ENCODE results near the gene PHYKPL.

PHYKPL gene

DNA sequence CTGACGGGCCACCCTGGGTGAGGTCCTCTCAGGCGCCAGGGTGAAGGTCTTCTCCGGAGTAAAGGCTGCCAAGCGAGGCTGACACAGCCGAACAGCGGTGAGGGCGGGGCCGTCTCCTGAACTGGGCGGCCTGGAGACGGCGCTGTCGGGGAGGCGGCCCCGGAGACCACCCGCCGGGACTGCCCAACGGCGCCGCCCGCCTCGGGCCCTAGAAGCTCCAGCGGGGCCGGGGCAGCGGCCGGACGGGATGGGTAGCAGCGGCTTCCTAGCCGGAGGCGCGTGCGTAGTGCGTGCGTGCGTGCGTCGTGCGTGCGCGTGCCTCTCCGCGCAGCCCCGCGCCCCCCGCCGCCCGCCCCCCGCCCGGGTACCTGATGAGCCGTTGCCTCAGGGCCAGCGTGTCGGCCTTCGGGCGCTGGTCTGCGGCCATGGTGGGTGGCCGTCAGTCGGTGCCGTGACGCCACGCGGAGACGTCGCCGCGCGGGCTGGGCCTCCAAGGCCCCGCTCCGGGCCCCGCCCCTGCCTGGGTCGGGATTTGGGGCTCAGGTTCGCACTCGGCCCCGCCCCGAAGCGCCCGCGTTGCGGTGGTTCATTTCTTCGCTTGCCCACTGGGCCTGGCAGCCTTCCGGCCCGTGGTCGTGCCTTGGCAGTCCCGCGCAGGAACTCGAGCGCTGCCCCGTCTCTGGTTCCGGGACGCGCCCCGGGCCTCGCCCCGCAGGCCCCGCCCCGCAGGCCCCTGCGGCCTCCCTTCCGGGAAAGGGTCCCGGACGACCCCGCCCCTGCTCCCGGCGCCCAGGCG is at the start of gene PHYKPL:
Gene PHYKPL (minus strand): TSS at position 679 of the 796 bp plus-strand sequence. CDS start 252 bp downstream, at position 427.
- DNase-seq (ENCODE audit: low read depth in 1 of 2, low spot score in 1 of 2): peak; percentile 42 to 61

DNA sequence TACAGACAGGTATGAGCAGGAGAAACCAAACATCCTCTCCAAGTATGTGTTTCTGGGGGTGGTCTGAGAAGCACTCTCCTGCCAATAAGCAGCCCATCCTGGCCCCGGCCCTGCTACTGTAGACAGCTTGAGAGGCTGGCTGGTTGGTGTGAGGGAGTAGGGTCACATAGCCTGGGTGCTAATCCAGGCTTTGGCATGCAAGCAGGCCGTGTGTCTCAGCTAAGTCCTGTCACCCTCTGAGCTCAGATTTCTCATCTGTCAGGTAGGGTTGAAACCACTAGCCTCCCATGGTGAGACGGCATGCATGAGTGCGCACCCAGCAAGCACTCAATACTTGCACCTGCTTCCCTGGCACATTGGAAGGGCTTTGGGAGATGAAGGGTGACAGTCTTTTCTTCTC is 49.8 kb upstream of the PHYKPL start:
- no peak for DNase-seq (ENCODE audit: low read depth in 1 of 2, low spot score in 1 of 2)

DNA sequence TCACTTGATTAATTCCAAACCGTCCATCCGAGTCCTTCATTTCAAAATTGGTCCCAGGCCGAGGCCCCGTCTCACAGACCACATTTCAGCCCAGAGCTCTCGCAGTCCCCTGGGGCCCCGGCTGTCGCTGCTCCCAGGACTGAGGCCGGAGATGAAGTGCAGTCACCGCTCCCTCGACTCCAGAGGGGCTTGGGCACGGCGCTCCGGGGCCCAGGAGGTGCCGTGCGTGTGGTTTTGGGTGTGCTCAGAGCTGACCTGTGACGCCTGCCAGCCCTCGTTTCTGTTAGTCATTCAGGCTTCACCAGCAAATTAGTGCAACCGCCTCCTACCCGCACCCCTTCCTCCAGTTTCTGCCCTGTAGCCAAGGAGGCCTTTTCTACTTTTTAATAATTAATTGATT is 48.7 kb upstream of the PHYKPL start:
- no peak for DNase-seq (ENCODE audit: low read depth in 1 of 2, low spot score in 1 of 2)

DNA sequence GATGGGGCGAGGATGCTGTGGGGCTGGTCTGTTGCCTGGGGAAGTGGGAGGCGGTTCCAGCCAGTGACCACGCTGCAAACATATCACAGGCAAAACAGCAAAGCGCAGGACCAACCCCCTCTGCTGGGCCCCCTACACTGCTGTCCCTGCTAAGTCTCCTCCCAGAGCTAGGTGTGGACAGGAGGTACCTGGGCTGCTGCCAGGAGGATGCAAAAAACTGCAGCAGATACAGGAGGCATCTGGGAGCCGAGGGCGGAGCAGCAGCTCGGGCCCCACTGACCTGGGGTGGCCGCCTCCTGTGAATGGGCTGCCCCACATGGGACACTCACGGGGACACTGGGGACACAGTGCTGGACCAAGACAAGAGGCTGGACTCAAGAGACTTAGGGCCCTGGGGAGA is 48.0 kb upstream of the PHYKPL start:
- DNase-seq (ENCODE audit: low read depth in 1 of 2, low spot score in 1 of 2): no peak

DNA sequence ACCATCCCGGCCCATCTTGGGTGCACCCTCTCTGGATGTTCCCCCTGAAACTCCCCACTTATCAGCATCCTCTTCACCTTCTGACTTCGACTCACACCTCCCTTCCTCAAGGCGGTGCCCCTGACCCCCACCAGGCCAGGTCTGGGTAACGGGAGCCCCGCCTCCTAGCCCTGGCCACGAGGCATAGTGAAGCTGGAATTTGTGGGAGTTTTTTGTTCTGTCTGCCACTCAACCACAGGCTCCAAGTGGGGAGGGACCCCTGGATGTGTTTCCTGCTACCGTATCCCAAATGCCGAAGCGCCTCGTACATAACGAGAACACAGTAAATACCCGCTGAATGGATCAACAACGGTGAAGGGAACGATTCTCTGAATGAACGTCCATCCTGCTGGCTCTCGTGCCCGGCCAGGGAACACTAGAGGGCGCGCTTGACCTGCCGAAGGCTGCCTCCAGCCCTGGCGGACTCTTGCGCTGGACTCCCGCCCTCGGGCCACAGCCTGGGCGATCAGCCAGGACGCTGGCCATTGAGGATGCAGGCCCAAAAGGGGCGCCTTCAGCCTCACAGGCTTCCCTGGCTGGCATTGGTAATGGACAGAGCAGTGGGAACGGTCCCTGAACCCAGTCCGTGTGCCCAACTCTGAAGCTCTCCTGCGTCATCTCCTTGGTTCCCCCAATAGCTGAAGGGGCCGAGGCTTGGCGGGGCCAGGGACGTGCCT is 47.3 kb upstream of the PHYKPL start:
- DNase-seq (ENCODE audit: low read depth in 1 of 2, low spot score in 1 of 2): peak; percentile 12 to 35

DNA sequence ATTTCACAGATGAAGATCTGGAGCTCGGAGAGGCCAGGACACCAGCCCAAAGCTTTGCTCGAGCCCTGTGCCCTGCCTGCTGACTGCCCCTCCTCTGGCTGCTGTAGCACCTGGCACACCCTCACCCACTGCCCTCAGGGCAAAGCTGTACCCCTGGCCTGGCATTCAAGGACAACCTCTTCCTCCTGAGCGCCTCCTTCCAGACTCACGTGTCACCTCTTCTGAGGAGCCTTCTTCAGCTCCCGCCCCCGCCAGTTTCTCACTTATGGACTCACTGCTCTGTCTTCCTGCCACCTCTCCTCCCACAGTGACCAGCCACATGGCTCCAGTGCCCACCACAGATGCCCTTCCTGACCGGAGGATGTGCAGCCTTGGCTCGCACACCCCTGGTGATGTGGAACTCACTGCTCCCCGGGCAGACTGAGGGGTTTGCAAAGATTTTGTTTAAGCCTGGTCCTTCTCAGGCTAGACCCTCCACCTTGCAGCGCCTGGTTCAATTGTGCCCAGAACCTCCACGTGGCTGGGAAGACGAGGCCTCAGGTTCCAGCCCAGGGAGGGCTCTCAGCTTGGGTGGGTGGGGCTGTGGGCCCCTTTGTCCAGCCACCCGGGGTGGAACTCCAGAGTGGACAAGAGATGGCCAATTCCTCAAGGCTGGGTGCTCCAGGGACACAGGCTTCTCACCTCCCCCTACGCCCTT is 46.6 kb upstream of the PHYKPL start:
- DNase-seq (ENCODE audit: low read depth in 1 of 2, low spot score in 1 of 2): no peak

DNA sequence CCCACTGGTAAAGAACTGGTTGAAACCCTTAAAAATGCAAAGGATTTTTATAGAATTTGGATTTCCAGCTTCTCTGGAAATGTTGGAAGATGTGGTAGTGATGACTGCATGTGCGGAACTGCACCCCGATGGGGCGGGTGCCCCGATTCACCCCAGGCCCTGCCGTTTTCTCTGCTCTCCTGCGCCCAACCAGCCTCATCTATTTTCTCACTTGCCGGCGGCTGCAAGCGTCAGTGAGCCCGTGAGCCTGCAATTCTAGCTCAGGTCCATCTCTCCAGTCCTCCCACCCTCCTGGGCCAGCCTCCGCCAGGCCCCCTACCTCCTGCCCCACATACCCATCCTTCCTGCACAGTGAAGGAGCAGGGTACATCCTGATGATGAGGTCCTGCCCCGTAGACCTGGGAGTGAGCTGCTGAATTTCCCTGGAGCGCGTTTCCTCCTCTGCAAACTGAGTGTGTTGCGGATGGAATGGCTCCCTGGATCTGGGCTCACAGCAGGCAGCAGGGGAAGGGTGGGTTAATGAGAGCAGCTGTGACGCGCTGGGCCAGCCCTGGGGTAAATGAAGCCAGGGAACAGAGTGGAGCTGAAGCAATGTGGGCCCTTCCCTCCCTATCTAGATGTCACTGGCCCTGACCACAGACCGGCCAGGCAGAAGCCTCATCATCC is 45.9 kb upstream of the PHYKPL start:
- no peak for DNase-seq (ENCODE audit: low read depth in 1 of 2, low spot score in 1 of 2)

DNA sequence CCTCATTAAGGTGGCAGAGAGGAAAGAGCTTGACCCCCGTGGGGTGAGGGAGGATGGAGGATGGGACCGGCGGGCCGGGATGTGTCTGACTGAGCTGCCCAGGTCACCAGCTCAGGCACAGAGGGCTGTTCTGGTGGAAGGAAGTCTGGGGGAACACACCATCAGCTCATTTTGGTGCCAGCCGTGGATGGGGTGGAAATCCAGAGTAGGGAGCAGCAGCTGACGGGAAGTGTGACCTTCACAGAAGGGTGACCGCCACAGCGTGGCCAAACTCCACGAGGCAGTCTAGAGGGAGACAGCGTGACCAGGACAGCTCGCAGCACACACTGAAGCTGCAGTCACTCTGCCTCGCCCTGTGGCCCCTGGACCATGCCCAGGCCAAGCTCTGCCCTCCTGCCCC is 45.3 kb upstream of the PHYKPL start:
- no peak for DNase-seq (ENCODE audit: low read depth in 1 of 2, low spot score in 1 of 2)

DNA sequence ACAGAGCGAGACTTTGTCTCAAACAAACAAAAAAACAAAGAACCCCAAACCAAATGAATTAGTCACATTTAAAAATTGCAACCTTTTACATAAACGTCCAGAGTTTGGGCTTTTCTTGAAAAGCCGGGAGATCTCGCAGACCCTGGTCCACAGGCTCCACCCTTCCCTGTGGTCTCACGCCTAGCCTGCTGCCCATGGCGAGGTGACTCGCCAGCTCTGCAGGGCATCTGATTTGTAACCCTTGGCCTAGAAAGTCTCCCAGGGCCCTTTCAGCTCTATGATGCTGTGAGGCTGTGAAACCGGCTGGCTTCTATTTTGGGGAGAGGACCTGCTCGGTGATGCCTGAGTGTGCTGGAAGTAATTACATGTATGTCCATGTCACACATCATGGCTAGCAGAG is 44.7 kb upstream of the PHYKPL start:
- DNase-seq (ENCODE audit: low read depth in 1 of 2, low spot score in 1 of 2): no peak

DNA sequence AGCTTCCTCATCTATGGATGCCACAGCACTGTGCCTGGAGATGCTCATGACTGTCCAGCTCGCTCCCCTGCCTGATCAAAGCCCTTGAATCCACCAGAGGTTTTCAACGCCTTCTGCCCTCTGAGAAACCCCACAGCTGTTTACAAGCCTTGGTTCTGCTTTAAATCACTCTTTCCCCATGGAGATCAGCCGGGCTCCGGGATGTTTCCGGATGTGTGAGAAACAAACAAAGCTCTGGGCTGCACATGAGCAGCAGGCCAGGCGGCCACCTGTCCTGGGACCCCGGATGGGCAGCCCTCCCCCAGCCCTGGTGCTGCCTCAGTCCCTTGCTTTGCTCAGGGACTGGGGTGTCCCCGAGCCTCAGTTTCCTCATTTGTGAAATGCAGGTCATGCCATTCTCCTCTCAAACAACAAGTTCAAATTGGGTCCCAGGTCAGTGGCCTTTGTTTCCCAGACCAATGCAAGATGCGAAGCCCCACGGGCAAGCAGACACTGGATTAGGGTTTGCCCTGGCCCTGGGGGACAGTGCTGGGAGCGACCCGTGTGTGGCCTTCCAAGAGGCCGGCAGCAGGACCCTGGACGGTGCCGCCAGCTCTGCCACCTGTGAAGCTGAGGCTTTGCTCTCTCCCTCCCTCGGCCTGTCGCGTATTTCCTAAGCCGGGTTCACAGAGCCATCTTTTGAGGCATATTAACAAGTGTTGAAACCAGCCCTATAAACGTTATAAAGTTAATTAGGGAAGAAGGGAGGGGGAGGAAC is 42.4 kb upstream of the PHYKPL start:
- no peak for DNase-seq (ENCODE audit: low read depth in 1 of 2, low spot score in 1 of 2)

DNA sequence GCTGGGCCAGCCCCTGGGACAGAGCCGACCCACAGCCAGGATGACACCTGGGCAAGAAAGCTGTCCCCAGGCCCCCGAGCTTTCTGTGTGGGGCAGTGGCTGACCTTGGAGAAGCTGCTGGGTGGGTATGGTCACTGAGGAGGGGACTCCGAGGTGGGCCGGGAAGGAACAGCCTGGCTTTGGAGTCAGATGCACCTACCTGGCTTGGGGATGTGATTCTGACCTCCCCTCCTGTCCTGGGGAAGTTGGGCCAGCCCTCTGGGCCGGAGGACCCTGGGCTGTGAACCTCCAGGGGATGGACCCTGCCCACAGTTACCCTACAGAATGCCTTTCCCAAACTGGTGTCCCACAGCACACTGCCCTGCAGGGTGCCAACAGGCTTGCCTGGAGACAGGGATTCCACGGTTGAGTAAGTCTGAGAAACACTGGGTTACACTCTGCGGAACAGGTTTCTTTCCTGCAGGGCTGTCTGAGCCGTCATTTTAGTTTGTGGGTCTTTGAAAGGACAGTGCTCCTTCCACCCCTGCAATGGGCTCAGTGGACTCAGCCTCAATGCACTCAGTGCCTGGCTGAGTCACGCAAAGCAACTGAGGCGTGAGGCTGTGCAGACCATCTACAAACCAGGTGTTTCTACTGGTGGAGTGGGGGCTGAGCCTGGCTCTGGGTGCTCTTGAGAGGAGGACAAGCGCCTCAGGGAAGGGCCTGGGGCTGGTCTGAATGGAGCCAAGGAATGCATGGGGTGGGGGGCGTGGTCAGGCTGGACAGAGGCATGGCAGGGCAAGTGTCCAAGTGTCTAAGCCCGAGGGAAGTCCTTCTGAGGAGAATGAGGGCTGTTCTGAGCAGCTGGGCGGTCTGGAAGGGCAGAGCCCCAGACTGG is 41.3 kb upstream of the PHYKPL start:
- DNase-seq (ENCODE audit: low read depth in 1 of 2, low spot score in 1 of 2): no peak

DNA sequence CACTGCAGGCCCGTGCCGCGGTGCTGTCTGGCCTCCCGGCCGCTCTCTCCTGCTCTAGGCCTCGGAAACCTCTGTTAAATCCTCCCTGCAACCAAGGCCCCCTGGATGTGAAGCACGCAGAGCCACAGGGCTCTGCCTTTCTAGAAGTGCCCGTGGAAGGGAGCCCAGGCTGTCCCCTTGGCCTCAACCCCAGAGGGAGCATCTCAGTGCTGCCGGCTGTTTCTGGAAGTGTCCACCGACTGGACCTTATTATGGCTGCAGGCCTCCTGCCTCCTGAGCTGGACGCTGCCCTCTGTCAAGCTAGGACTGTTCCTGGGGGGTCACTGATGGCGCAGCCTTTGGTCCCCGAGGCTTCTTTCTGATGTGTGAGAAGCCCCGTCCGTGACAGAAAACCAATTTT is 40.4 kb upstream of the PHYKPL start:
- no peak for DNase-seq (ENCODE audit: low read depth in 1 of 2, low spot score in 1 of 2)

DNA sequence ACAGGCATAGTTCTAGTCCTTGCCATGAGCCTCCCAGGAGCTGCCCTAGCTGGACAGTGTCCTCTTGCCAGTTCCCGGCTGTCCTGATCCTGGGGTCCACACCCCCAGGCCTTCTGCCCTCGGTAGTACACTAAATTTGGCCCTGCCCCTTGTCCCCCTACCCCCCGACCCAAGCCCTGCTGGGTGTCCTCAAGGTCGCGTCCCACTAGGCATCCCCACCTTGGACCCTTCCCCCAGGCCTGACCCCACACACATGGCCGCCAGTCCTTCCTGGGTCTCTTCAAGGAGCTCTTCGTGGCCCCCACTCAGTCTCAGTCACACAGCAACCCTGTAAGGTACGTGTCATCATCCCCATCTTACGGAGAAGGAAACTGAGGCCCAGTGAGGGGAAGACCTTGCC is 40.0 kb upstream of the PHYKPL start:
- DNase-seq (ENCODE audit: low read depth in 1 of 2, low spot score in 1 of 2): no peak

DNA sequence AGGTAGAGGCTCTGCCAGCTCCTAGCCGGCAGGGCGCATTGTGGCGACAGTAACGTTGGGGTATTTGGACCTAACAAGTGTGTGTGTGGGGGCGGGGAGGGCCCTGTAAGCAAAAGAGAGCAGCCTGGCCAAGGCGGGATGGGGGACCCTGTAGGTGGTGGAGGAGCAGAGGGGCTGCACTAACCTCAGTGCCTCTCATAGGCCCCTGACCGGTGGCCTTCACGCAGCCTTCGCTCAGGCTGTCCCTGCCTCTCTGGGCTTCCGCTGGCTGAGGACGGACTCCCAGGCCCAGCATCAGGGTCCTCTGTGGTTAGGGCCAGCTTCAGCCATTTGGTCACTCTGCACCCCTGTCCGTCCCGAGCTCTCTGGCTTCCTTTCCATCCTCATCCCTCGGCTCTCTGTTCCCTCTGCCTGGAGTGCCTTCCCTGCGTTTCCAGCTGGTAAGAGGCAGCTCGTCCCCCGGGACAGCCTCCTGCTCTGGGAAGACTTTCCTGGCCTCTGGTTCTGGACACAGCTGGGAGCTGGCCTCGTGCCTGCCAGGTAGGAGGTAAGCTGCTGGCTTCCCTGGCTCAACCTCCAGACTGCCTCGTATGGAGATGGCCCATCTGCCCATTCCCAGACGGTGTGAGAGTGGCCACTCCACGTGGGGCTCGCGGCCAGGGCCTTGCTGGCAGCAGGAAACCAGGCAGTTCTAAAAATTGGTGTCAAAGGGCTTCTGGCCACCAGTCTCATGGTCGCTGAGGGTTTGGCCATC is 39.3 kb upstream of the PHYKPL start:
- DNase-seq (ENCODE audit: low read depth in 1 of 2, low spot score in 1 of 2): no peak

DNA sequence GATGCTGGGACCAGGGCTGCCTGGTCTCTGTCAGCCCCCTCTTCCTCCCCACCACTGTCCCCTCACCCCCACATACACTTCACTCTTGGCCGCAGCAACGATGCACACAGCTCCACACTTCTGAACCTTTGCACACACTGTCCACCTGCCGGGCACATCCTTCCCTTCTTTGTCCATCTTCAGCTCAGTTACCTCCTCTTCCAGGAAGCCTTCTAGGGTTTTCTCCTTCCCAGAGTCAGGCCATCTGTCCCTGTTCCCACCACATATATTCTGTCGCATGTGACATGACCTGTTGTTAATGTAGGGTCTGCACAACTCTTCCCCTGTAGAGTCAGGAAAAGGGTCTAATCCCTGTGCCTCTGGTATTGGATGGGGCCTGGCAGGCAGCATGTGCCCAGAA is 38.6 kb upstream of the PHYKPL start:
- DNase-seq (ENCODE audit: low read depth in 1 of 2, low spot score in 1 of 2): no peak

DNA sequence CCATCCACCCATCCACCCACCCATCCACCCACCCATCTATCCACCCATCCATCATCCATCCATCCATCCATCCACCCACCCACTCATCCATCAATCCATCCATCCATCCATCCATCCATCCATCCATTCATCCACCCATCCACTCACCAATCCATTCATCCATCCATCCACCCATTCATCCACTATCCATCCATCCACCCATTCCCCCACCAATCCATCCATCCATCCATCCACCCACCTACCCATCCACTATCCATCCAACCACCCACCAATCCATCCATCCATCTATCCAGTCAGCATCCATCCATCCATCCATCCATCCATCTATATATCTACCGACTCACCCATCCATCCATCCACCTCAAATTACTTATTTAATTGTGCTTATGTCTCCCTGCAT is 36.9 kb upstream of the PHYKPL start:
- no peak for DNase-seq (ENCODE audit: low read depth in 1 of 2, low spot score in 1 of 2)

DNA sequence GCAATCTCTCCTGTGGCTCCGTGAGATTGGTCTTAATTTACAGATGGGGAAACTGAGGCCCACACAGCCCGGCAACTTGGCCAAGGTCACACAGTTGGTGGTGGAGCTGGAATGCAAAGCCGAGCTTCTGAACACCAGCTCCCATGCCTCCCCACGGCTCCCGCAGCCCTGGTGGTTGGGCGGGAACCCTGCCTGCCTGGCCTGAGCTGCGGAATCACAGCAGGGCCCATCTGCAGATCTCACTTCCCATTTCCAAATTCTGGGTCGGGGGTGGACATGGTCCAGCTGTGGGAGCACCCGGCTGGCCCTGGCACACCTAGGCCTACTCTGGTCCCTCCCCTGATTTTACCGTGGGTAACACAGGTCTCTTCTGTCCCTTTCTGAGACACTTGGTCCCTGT is 35.3 kb upstream of the PHYKPL start:
- no peak for DNase-seq (ENCODE audit: low read depth in 1 of 2, low spot score in 1 of 2)

DNA sequence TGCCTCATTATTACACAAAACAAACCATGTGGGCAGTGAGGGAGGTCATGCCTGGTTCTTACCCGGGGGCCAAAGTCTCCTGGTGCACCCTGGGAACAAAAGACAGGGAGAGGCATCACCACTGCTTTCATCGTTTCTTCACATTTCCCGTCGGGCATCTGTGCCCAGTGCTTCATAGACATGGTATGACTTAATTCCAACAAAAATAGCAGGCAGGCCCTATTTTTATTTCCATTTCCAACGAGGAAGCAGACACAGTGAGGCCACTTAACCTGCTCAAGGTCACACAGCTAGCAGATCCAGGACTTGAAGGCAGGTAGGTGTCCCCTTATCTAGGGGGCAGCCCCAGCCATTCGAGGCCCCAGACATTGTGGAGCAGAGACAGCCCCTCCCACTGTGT is 34.6 kb upstream of the PHYKPL start:
- DNase-seq (ENCODE audit: low read depth in 1 of 2, low spot score in 1 of 2): no peak

DNA sequence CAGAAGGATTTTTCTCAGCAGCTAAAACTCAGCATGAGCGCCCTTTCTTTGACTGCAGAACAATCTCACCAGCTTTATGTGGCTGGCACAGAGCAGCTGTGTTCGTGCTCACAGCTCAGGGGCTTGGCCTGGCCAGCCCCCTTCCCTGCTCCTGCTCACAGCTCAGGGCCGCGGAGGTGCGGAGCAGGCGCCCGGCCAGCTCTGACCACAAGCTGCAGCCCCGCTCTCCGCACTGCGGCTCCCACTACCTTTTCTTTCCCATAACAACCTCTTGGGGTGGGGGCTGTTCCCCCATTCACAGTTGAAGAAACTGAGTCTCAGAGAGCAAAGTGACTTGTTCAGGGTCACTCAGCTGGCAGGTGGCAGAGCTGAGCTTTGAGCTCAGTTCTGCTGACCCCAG is 34.0 kb upstream of the PHYKPL start:
- no peak for DNase-seq (ENCODE audit: low read depth in 1 of 2, low spot score in 1 of 2)

Data from stimulated activated CD4-positive, alpha-beta T cell treated with anti-CD3 and anti-CD28 coated beads, Interleukin-15, amount 100 ng/mL, for 1 hour (primary cell).